Central memory CD8-positive, alpha-beta T cell (primary cell): Measurements from ENCODE around the gene CCDC60.

Experiments
- ATAC-seq: fragments of 150-1000 bp; cut with Tn5 transposase; replicated peaks from 2 replicates; pipeline ENCODE4 v1.10.0; 2022; ENCODE audit warnings: mild to moderate bottlenecking, moderate FRiP score, moderate number of reproducible peaks; ENCODE audit not compliant: poor library complexity, severe bottlenecking; ENCODE audit errors: extremely low read depth
- DNase-seq, 2 donors: peaks; one replicate each; pipeline ENCODE4 v3.0.0; 2021; ENCODE audit warnings: low spot score in 2 of 2
- H3K27ac Mint-ChIP-seq: one replicate; pipeline ENCODE4 v1.8.0; 2022; ENCODE audit warnings: low read depth, mild to moderate bottlenecking, moderate library complexity, mixed read lengths
- H3K27me3 Mint-ChIP-seq: one replicate; pipeline ENCODE4 v1.8.0; 2022; ENCODE audit warnings: mixed read lengths
- H3K36me3 Mint-ChIP-seq: one replicate; pipeline ENCODE4 v1.8.0; 2022; ENCODE audit warnings: mild to moderate bottlenecking, moderate library complexity, mixed read lengths; ENCODE audit not compliant: insufficient read depth
- H3K4me1 Mint-ChIP-seq: one replicate; pipeline ENCODE4 v1.8.0; 2022; ENCODE audit warnings: mixed read lengths
- H3K4me3 Mint-ChIP-seq: one replicate; pipeline ENCODE4 v1.8.0; 2022; ENCODE audit warnings: mild to moderate bottlenecking, moderate library complexity, mixed read lengths
- H3K9me3 Mint-ChIP-seq: one replicate; pipeline ENCODE4 v1.8.0; 2022; ENCODE audit warnings: mixed read lengths

The CCDC60 gene

GRCh38 chr12:119468296-119468695 lies 133.8 kb downstream of the CCDC60 start:
- Mint-ChIP-seq H3K27me3 (peaks cover 9% of the 10 kb centered on the region), H3K4me1 (no peaks in the 10 kb centered on the region), H3K27ac (no peak overlapping the region), H3K4me3 (no peak overlapping the region), H3K9me3 (no peaks in the 10 kb centered on the region), H3K36me3 (no peaks in the 10 kb centered on the region)
- DNase-seq: no peak
- no peak for ATAC-seq

GRCh38 chr12:119475650-119476049 lies 141.1 kb downstream of the CCDC60 start:
- Mint-ChIP-seq H3K36me3 (no peaks in the 10 kb centered on the region), H3K27me3 (no peaks in the 10 kb centered on the region), H3K4me3 (no peak overlapping the region), H3K9me3 (peaks cover 5% of the 10 kb centered on the region), H3K4me1 (no peaks in the 10 kb centered on the region), H3K27ac (no peak overlapping the region)
- no peak for DNase-seq
- ATAC-seq: no peak

DNA sequence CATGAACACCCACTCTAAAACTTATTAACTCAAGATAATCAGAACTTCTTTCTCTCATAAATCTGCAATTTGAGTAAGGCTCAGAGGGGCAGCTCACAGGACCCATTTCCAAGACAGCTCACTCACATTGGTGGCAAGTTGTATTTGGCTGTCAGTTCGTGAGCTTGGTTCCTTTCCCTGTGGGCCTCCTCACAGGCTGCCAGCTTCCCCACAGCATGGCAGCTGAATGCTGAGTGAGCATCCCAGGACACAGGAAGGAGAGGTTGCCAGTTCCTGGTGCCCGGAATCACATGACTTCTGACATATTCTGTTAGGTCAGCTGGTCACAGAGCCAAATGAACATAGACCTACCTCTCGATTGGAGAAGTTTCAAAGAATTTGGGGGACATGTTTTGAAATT lies 142.4 kb downstream of the CCDC60 start:
- H3K27ac Mint-ChIP-seq: no peak overlapping the region
- ATAC-seq (no peak), DNase-seq (no peak)
- no peaks in the 10 kb centered on the region for H3K4me1 Mint-ChIP-seq
- peaks cover 5% of the 10 kb centered on the region for H3K9me3 Mint-ChIP-seq
- no peak overlapping the region for H3K4me3 Mint-ChIP-seq
- H3K27me3 Mint-ChIP-seq: no peaks in the 10 kb centered on the region
- no peaks in the 10 kb centered on the region for H3K36me3 Mint-ChIP-seq

DNA sequence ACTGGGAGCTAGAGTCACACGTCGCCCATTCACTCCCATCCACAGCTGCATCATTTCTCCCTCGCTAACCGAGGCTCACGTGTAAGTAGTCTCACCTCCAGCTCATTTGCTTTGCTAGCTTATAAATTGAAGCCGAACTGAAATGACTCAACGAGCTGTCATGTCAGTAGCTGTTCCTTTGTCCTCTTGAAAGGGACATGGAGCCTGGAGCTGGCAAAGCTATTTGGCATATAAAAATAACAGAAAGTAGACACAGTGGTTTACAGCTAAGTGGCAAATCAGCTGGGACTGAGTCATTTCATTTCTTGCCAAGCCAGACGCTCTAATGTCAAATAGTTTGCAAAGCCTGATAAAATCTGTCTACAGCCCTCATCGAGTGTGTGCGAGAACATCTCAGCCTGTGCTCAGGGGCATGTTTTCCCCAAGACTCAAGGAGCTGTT lies 144.6 kb downstream of the CCDC60 start:
- Mint-ChIP-seq H3K4me3 (no peak overlapping the region), H3K27me3 (no peaks in the 10 kb centered on the region), H3K27ac (no peak overlapping the region), H3K4me1 (no peaks in the 10 kb centered on the region), H3K9me3 (peaks cover 5% of the 10 kb centered on the region), H3K36me3 (no peaks in the 10 kb centered on the region)
- ATAC-seq (no peak), DNase-seq (no peak)

DNA sequence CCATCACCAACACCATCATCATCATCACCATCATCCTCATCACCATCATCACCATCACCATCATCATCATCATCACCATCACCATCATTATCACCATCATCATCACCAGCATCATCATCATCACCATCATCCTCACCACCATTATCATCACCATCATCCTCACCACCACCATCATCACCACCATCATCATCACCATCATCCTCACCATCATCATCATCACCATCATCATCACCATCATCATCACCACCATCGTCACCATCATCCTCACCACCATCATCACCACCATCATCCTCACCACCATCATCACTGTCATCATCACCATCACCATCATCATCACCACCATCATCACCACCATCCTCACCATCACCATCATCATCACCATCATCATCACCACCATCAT lies 146.0 kb downstream of the CCDC60 start:
- ATAC-seq (no peak), DNase-seq (no peak)
- Mint-ChIP-seq H3K4me1 (no peaks in the 10 kb centered on the region), H3K27me3 (peaks cover under 1% of the 10 kb centered on the region), H3K27ac (no peak overlapping the region), H3K36me3 (no peaks in the 10 kb centered on the region), H3K4me3 (no peak overlapping the region), H3K9me3 (peaks cover 5% of the 10 kb centered on the region)

DNA sequence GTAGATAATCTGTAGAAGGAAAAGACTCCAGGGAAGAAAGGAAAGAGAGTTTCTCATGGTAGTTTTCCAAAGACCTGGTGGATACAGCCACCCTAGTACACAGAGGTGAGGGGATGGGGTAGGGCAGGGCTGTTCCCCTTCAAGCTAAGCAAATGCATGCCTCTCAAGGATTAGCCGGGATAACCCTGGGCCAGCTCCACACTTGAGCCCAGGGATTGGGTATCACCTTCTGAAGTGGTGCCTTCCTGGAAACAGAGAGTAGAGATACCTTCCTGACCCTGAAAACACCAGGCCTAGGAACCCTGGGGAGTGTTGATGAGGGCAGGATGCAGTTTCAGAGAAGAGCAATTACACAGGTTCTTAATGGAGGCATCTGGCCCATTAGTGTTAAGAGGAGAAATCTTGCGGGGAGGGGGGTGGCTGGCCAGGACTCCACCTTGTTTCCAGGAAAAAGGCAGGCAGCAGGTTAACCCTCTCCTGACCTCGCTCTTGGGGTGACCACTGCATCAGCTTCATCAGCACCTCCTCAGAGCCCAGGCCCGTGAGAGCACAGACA lies 152.1 kb downstream of the CCDC60 start:
- ATAC-seq (no peak), DNase-seq (no peak)
- Mint-ChIP-seq H3K9me3 (no peaks in the 10 kb centered on the region), H3K4me1 (no peaks in the 10 kb centered on the region), H3K4me3 (no peak overlapping the region), H3K27me3 (peaks cover 52% of the 10 kb centered on the region), H3K36me3 (no peaks in the 10 kb centered on the region), H3K27ac (no peak overlapping the region)

- Mint-ChIP-seq H3K4me1 (no peaks in the 10 kb centered on the region), H3K9me3 (no peaks in the 10 kb centered on the region), H3K27me3 (peaks cover 67% of the 10 kb centered on the region), H3K27ac (no peak overlapping the region), H3K36me3 (no peaks in the 10 kb centered on the region), H3K4me3 (no peak overlapping the region)
- DNase-seq (no peak), ATAC-seq (no peak)
Observed at GRCh38 chr12:119491814-119492213, 157.3 kb downstream of the CCDC60 start.

- H3K27me3 Mint-ChIP-seq: peaks cover 56% of the 10 kb centered on the region
- no peaks in the 10 kb centered on the region for H3K4me1 Mint-ChIP-seq
- ATAC-seq (no peak), DNase-seq (no peak)
- no peak overlapping the region for H3K4me3 Mint-ChIP-seq
- no peaks in the 10 kb centered on the region for H3K36me3 Mint-ChIP-seq
- H3K27ac Mint-ChIP-seq: no peak overlapping the region
- no peaks in the 10 kb centered on the region for H3K9me3 Mint-ChIP-seq
Observed at GRCh38 chr12:119500209-119500608, 165.7 kb downstream of the CCDC60 start.

GRCh38 chr12:119501052-119501451 lies 166.5 kb downstream of the CCDC60 start:
- no peak for ATAC-seq
- no peaks in the 10 kb centered on the region for H3K36me3 Mint-ChIP-seq
- H3K4me1 Mint-ChIP-seq: no peaks in the 10 kb centered on the region
- peaks cover 51% of the 10 kb centered on the region for H3K27me3 Mint-ChIP-seq
- no peaks in the 10 kb centered on the region for H3K9me3 Mint-ChIP-seq
- H3K27ac Mint-ChIP-seq: no peak overlapping the region
- no peak overlapping the region for H3K4me3 Mint-ChIP-seq
- no peak for DNase-seq

DNA sequence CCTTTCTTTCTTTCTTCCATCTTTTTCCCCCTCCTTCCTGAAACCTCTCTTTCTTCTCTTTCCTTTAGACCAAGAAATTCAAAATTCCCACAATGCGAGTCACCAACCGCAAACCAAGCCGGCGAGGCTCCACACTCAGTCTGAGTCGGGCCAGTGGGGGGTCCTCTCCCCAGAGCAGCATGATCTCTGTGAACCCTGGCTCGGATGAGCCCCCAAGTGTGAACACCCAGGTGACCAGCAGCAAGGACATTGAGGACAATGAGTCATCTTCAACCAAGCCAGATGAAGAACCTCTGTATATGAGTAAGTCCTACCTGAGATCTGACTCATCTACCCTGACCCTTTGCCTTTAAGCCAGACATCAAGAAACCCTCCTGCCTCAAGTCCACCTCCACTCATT lies 170.5 kb downstream of the CCDC60 start:
- Mint-ChIP-seq H3K4me1 (no peaks in the 10 kb centered on the region), H3K4me3 (no peak overlapping the region), H3K27me3 (peaks cover 31% of the 10 kb centered on the region), H3K9me3 (no peaks in the 10 kb centered on the region), H3K36me3 (no peaks in the 10 kb centered on the region), H3K27ac (no peak overlapping the region)
- DNase-seq: no peak
- no peak for ATAC-seq

DNA sequence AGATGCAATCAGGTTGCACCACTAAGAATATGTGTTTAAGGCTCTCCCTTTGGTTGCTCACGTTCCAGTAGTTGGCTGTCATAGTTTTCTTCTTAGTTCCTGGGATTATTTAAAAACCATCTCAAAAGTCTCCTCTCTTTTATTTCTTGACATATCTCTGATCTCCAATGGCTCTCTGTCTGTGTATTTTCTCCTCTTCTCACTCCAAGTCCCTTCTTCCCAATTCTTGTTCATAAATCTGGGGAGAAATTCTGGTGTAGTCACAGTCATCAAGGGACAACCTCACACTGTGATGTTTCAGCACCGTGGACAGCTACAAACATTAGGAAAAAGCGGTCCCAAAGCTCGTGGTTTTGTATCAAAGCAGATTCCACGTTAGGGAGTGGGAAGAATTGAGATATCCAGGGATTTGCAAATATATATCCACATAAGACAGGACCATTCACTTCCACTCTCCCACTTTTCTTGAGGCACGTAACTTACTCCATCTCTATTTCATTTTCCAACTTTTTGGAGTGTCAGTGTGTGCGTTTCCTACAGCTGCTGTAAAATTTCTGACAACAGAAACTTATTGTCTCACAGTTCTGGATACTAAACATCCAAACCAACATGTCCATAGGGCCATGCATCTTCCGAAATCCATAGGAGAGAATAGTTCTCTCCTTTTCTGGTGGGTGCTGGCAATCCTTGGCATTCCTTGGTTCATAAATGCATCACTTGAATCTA lies 178.4 kb downstream of the CCDC60 start:
- no peak overlapping the region for H3K27ac Mint-ChIP-seq

DNA sequence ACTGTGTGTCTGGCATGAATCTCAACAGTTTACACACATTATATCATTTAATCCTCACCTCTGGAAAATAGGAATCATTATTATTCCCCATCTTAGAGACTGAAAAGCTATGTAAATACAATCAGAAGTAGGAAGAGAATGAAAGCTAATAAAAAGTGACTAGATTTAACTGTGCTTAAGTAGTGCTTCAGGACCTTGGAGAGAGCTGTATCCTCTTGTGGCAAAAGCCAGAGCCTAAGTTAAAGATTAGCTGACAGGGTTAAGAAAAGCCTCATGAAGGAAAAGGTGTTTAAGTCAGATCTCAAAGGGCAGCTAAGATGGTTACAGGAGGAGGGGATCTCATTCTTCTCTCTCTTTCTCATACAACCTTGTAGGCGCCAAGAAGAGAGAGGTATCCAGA lies 193.7 kb downstream of the CCDC60 start:
- DNase-seq (no peak), ATAC-seq (no peak)
- Mint-ChIP-seq H3K4me1 (no peaks in the 10 kb centered on the region), H3K27ac (no peak overlapping the region), H3K4me3 (no peak overlapping the region), H3K9me3 (no peaks in the 10 kb centered on the region), H3K36me3 (no peaks in the 10 kb centered on the region), H3K27me3 (peaks cover 37% of the 10 kb centered on the region)

More for the DNA sequence above, 178.4 kb downstream of the CCDC60 start:
- Mint-ChIP-seq H3K4me3 (no peak overlapping the region), H3K36me3 (no peaks in the 10 kb centered on the region), H3K9me3 (peaks cover 9% of the 10 kb centered on the region), H3K4me1 (no peaks in the 10 kb centered on the region), H3K27me3 (peaks cover 32% of the 10 kb centered on the region)
- ATAC-seq (no peak), DNase-seq (no peak)

- Mint-ChIP-seq H3K27me3 (peaks cover 48% of the 10 kb centered on the region), H3K4me1 (no peaks in the 10 kb centered on the region), H3K9me3 (no peaks in the 10 kb centered on the region), H3K27ac (no peak overlapping the region), H3K4me3 (no peak overlapping the region), H3K36me3 (no peaks in the 10 kb centered on the region)
- DNase-seq (no peak), ATAC-seq (no peak)
Observed at GRCh38 chr12:119540476-119540875, 205.9 kb downstream of the CCDC60 start.
